ENCODE measurements around the gene NDUFAF4.

NDUFAF4 gene

DNA sequence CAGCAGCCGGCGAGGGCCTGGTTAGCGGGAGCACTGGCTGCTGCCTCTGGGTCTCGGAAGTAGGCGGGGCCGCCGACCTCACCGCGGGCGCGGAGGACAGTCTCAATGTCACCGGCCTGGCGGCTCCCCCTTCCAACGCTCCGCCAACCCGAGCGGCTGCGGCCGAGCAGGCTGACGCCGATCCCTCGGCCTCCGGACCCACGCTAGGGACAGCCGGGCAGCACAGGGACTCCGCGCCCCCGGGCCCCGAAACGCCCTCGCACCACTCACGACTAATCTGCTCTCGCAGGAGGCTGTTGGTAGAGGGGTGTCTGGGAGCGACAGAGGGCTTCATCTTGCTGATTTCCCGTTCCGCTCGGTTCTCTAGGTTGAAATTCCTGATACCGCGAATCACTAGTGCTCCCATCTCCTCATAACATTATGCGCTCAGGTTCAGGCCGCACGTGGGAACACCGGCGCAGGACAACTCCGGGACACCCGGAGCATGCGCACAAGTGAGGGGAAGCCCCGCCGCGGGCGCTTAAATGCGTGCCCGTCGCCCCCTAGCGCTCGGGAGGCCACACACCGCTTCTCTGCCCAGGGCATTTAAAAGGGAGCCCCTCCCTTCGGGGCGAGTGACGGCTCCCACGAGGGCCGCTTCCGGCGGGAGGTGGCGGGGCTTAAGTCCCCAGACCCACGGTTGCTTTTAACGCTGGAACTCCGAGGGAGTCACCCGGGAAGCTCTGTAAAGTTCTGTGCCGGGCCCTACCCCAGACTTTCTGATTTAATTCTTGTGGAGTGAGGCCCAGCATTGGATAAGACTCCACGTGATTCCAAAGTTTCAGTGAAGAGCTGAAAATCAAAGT is at the start of gene NDUFAF4:
Gene NDUFAF4 (minus strand): TSS at position 496 of the 845 bp plus-strand sequence. CDS start 90 bp downstream, at position 406.
- DNase-seq (ENCODE audit: low read depth in 2 of 2, low spot score in 1 of 2): peak; percentile 90 to 92

DNA sequence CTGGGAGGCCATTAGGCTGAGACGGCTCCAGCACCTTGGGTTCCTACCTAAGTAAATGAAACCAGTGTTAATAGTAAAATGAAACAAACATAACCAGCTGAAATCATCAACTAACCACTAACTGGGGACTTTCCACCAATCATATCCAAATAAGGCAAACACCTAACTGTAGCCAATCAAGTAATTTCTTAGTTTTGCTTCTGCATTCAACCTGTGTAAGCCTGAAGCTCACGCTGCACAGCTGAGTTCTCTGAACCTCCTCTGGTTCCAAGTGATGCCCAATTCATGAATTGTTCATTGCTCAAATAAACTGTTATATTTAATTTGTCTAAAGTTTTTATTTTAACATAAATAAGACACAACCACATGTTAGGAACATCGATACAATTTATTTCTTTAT is 49.4 kb upstream of the NDUFAF4 start:
- no peak for DNase-seq (ENCODE audit: low read depth in 2 of 2, low spot score in 1 of 2)

- no peak for DNase-seq (ENCODE audit: low read depth in 2 of 2, low spot score in 1 of 2)
Observed at GRCh38 chr6:96943555-96944215, 46.0 kb upstream of the NDUFAF4 start.

GRCh38 chr6:96942676-96943075 is 45.0 kb upstream of the NDUFAF4 start:
- no peak for DNase-seq (ENCODE audit: low read depth in 2 of 2, low spot score in 1 of 2)

DNA sequence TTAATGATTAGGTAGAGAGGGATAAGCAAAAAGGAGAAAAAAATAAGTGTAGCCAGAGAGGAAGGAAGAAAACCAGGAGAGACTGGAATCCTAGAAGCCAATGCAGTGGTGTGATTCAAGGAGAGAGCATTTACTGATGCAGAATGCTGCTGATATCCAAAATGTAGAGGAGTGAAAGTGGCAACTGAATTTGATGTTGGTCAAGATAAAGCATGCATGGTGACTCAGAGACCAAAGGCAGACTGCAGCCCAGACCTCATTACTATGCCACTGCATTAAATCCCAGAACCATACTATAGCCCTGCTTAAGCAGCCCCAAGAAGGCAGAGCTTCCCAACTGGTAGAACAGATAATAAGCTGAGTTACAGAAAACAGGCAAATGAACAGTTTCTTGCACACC is 42.6 kb upstream of the NDUFAF4 start:
- DNase-seq (ENCODE audit: low read depth in 2 of 2, low spot score in 1 of 2): no peak

- no peak for DNase-seq (ENCODE audit: low read depth in 2 of 2, low spot score in 1 of 2)
Observed at GRCh38 chr6:96939007-96939805, 41.5 kb upstream of the NDUFAF4 start.

DNA sequence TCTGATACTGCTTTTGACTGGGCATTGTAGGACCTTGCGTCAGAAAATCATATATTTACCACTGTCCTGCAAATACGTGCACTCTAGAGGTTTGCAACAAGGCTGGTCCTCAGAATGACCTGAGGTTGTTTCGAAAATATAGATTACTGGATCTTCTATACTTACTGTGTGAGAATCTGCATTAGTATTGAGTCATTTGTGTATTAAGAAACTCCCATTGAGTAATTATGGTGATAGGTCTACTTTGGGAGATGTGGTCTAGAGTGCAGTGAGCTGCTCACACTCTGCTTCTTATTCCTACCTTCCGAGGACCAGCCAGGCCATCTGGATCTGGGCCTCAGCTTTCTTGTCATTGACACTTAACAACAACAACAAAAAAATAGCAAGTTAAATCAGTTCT is 36.4 kb upstream of the NDUFAF4 start:
- DNase-seq (ENCODE audit: low read depth in 2 of 2, low spot score in 1 of 2): no peak

GRCh38 chr6:96931198-96931597 is 33.5 kb upstream of the NDUFAF4 start:
- no peak for DNase-seq (ENCODE audit: low read depth in 2 of 2, low spot score in 1 of 2)

- no peak for DNase-seq (ENCODE audit: low read depth in 2 of 2, low spot score in 1 of 2)
Observed at GRCh38 chr6:96929741-96930140, 32.0 kb upstream of the NDUFAF4 start.

GRCh38 chr6:96927660-96928059 is 30.0 kb upstream of the NDUFAF4 start:
- DNase-seq (ENCODE audit: low read depth in 2 of 2, low spot score in 1 of 2): no peak

DNA sequence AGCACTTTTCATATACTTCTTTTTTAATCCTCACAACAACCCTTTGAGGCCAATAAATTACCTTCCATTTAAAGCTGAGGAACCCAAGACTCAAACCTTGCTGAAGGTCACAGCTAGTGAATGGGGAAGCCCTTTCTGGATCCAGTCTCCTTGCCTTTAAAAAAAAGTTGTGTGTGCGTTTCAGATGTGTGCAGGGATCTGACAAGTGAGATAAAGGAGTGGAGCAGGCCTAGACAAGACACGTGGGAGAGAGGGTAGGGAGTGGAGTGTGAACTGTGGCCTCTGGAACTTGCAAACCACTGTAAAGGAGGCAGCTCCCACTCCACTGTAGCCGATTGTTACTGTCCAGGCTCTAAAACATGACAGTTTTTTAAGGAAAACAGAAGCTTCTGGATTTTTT is 28.7 kb upstream of the NDUFAF4 start:
- DNase-seq (ENCODE audit: low read depth in 2 of 2, low spot score in 1 of 2): no peak

DNA sequence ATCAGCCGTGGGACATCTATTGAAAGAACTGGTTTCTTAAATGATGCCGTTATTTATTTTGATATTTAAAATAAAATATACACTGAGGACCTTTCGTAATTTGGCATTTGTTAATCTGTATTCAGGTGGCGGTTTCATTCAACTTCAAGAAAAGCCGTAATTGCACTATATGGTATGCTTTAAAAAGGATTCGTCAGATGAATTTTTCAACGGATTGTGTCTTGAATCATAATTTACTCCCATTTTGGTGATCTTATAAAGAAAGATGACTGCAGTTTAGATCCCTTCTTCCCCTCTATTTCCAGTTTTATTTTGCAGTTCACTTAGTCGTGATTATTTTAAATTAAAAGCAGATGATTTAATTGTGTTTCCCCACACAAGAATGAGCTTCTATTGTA is 27.6 kb upstream of the NDUFAF4 start:
- no peak for DNase-seq (ENCODE audit: low read depth in 2 of 2, low spot score in 1 of 2)

GRCh38 chr6:96923871-96924493 is 26.3 kb upstream of the NDUFAF4 start:
- no peak for DNase-seq (ENCODE audit: low read depth in 2 of 2, low spot score in 1 of 2)

- no peak for DNase-seq (ENCODE audit: low read depth in 2 of 2, low spot score in 1 of 2)
Observed at GRCh38 chr6:96923400-96923799, 25.7 kb upstream of the NDUFAF4 start.

DNA sequence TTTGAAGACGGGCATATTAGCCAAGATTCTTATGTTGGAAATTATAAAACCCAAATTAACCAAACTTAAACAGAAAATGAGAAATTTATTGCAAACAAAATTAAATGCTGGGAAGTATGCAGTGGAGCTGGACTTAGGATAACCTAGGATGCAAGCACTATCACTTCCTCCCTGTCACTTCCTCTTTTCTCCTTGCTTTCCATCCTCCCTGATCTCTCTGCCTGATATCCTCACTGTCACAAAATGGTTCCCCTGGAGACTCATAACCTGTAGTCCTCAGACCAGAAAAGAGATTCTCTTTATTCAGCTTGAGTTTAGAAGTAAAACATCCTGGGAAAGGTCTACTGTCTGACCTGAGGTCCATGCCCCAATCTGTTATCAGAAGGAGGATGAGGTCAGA is 19.4 kb upstream of the NDUFAF4 start:
- DNase-seq (ENCODE audit: low read depth in 2 of 2, low spot score in 1 of 2): no peak

DNA sequence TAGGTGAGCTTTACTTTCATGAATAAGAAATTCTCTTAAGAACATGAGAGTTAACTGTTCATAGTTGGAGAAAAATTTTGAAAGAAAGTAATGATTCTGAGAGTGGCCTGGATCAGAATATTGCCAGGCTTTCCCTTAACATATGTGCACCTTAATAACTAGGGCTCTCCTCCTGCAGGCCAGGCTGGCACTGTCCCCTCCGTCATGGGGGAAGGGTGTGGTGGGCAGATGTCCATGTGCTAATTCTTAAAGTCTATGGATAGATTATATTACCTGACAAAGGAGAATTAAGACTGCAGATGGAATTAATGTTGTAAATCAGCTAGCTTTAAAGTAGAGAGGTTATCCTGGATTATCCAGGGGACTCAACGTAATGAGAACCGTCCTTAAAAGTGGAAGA is 15.9 kb upstream of the NDUFAF4 start:
- no peak for DNase-seq (ENCODE audit: low read depth in 2 of 2, low spot score in 1 of 2)

DNA sequence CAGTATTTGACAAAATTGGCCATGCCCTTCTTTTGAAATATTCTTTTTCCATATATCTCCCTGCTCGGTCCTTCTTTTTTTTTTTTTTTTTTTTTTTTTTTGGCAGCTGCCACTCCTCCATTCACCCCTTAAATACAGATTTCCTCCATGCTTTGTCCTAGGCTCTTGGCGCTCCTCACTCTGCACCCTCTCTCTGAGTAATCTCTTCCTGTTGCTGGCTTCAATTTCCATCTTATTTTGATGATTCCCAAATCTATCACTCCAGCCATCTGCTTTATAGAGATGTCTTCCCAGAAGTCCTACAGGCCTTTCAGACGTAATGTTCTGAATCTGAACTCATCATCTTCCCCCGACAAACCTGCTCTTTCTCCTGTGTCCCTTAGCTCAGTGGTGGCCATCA is 14.1 kb upstream of the NDUFAF4 start:
- DNase-seq (ENCODE audit: low read depth in 2 of 2, low spot score in 1 of 2): no peak

DNA sequence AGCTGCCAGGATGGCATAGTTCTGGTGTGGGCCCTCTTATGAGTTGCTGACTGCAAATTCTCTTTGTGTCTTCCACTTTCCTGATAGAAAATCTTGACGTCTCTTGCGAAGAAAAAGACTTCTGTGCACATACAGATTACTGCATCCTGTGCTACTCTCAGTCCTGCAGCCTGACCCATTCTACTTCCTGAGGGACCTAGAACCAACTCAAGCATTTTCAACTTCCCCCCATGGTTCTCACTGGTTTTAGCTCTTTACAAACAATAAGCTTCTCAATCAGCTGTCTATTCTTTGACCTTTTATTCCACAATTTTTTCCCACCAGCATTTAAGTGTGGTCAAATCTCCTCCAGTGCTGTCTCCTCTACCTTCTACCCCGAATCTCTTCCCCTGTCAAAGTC is 13.5 kb upstream of the NDUFAF4 start:
- DNase-seq (ENCODE audit: low read depth in 2 of 2, low spot score in 1 of 2): no peak

- no peak for DNase-seq (ENCODE audit: low read depth in 2 of 2, low spot score in 1 of 2)
Observed at GRCh38 chr6:96909811-96910210, 12.1 kb upstream of the NDUFAF4 start.

GRCh38 chr6:96907498-96907897 is 9.8 kb upstream of the NDUFAF4 start:
- DNase-seq (ENCODE audit: low read depth in 2 of 2, low spot score in 1 of 2): no peak

DNA sequence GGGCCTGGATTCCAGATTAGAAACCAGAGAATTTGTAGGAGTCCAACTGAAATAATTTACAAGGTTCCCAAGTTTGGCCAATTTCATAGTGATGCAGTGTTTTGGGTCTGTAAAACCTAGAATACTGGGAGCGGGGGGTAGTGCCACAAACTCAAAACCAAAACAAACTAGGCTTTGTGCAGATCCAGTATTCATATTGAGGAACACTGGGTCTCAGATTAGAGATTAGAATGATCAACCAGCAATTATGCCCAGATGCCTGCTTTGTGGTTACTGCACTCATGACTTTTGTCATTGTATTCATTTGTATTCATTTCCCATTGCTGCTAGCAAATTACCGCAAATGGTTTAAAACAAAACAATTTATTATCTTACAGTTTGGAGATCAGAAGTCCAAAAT is 3.2 kb upstream of the NDUFAF4 start:
- no peak for DNase-seq (ENCODE audit: low read depth in 2 of 2, low spot score in 1 of 2)

Measured in stimulated activated CD8-positive, alpha-beta memory T cell treated with anti-CD3 and anti-CD28 coated beads, Interleukin-4, amount 100 ng/mL, for 4 hours (primary cell).